SK-N-SH treated with all-trans-retinoic acid at 6 μM for 48 hours (cell line): ENCODE results near the gene NACC1.

Experiments
- ATAC-seq: fragments of 200-7000 bp; cut with Tn5 transposase; 3 replicates; pipeline ENCODE4 v1.9.1; 2020; ENCODE audit warnings: mild to moderate bottlenecking, moderate library complexity
- BACH2 ChIP-seq: fragments of 250-450 bp; sonication (Bioruptor Pico); IDR thresholded peaks from 2 replicates; pipeline ENCODE4 v1.9.0; 2021; ENCODE audit warnings: mild to moderate bottlenecking, borderline replicate concordance
- CREB5 ChIP-seq: fragments of 250-450 bp; sonication (Bioruptor Pico); IDR thresholded peaks from 2 replicates; pipeline ENCODE4 v1.5.1; 2020; ENCODE audit warnings: low read depth, mild to moderate bottlenecking, moderate library complexity
- CSDC2 ChIP-seq: fragments of 250-450 bp; sonication (Bioruptor Pico); IDR thresholded peaks from 2 replicates; pipeline ENCODE4 v1.5.0; 2020; ENCODE audit warnings: mild to moderate bottlenecking, moderate library complexity
- CSRNP3 ChIP-seq: fragments of 250-450 bp; sonication (Bioruptor Pico); IDR thresholded peaks from 2 replicates; pipeline ENCODE4 v1.5.1; 2021; ENCODE audit warnings: mild to moderate bottlenecking, moderate library complexity
- ESRRG ChIP-seq: fragments of 250-450 bp; sonication (Bioruptor Pico); IDR thresholded peaks from 2 replicates; pipeline ENCODE4 v1.6.1; 2021; ENCODE audit warnings: mild to moderate bottlenecking
- ISL1 ChIP-seq: fragments of 250-450 bp; sonication (Bioruptor Pico); IDR thresholded peaks from 2 replicates; pipeline ENCODE4 v2.1.2; 2022; ENCODE audit warnings: mild to moderate bottlenecking, moderate library complexity
- OSR1 ChIP-seq: fragments of 250-450 bp; sonication (Bioruptor Pico); IDR thresholded peaks from 2 replicates; pipeline ENCODE4 v1.8.0; 2022; ENCODE audit warnings: moderate library complexity, mild to moderate bottlenecking, inconsistent platforms
- PATZ1 ChIP-seq: fragments of 250-450 bp; sonication (Bioruptor Pico); IDR thresholded peaks from 2 replicates; pipeline ENCODE4 v1.8.0; 2020; ENCODE audit warnings: mild to moderate bottlenecking, moderate library complexity, borderline replicate concordance
- POU6F1 ChIP-seq: fragments of 250-450 bp; sonication (Bioruptor Pico); IDR thresholded peaks from 2 replicates; pipeline ENCODE4 v1.8.0; 2021; ENCODE audit warnings: low read depth, mild to moderate bottlenecking, moderate library complexity, borderline replicate concordance
- PPARA ChIP-seq: fragments of 250-450 bp; sonication (Bioruptor Pico); IDR thresholded peaks from 2 replicates; pipeline ENCODE4 v1.5.0; 2020; ENCODE audit warnings: mild to moderate bottlenecking, borderline replicate concordance
- RARB ChIP-seq: fragments of 250-450 bp; sonication (Bioruptor Pico); IDR thresholded peaks from 2 replicates; pipeline ENCODE4 v1.8.0; 2021; ENCODE audit warnings: mild to moderate bottlenecking, moderate library complexity
- SNAI2 ChIP-seq: fragments of 250-450 bp; sonication (Bioruptor Pico); IDR thresholded peaks from 2 replicates; pipeline ENCODE4 v1.5.0; 2020; ENCODE audit warnings: mild to moderate bottlenecking, moderate library complexity
- TCF4 ChIP-seq: fragments of 250-450 bp; sonication (Bioruptor Pico); IDR thresholded peaks from 2 replicates; pipeline ENCODE4 v1.8.0; 2021; ENCODE audit warnings: mild to moderate bottlenecking, moderate library complexity, borderline replicate concordance
- TOX ChIP-seq: fragments of 250-450 bp; sonication (Bioruptor Pico); IDR thresholded peaks from 2 replicates; pipeline ENCODE4 v1.8.0; 2021; ENCODE audit warnings: mild to moderate bottlenecking, moderate library complexity, borderline replicate concordance
- TSHZ2 ChIP-seq: fragments of 250-450 bp; sonication (Bioruptor Pico); IDR thresholded peaks from 2 replicates; pipeline ENCODE4 v1.5.0; 2020; ENCODE audit warnings: mild to moderate bottlenecking, moderate library complexity
- ZC3H10 ChIP-seq: fragments of 250-450 bp; sonication (Bioruptor Pico); IDR thresholded peaks from 2 replicates; pipeline ENCODE4 v1.5.1; 2021; ENCODE audit warnings: mild to moderate bottlenecking, moderate library complexity
- ZFP3 ChIP-seq: fragments of 250-450 bp; sonication (Bioruptor Pico); IDR thresholded peaks from 2 replicates; pipeline ENCODE4 v1.5.0; 2020; ENCODE audit warnings: mild to moderate bottlenecking, moderate library complexity
- ZFP30 ChIP-seq: fragments of 450-650 bp; formaldehyde crosslinking; IDR thresholded peaks from 2 replicates; pipeline ENCODE4 v1.5.0; 2022; ENCODE audit warnings: mild to moderate bottlenecking, moderate library complexity
- ZNF565 ChIP-seq: fragments of 450-650 bp; formaldehyde crosslinking; conservative IDR thresholded peaks from 2 replicates; pipeline ENCODE4 v1.5.0; 2020; ENCODE audit warnings: low read depth, mild to moderate bottlenecking, moderate library complexity
- ZNF70 ChIP-seq: fragments of 450-650 bp; formaldehyde crosslinking; IDR thresholded peaks from 2 replicates; pipeline ENCODE4 v1.5.0; 2020; ENCODE audit warnings: mild to moderate bottlenecking, moderate library complexity
- ZNF8 ChIP-seq: fragments of 450-650 bp; formaldehyde crosslinking; IDR thresholded peaks from 2 replicates; pipeline ENCODE4 v1.5.0; 2020; ENCODE audit warnings: mild to moderate bottlenecking, moderate library complexity

Gene NACC1

GRCh38 chr19:13138171-13138915 is 20.3 kb downstream of the NACC1 start:
- no peak for ATAC-seq
- TF ChIP-seq ZFP3 = no peak
- TF ChIP-seq POU6F1 (CRISPR knock-in tag) = no peak
- no peak for TF ChIP-seq ZNF70 (CRISPR knock-in tag)
- TF ChIP-seq ZFP30 (CRISPR knock-in tag) = no peak
- no peak for TF ChIP-seq ZC3H10 (CRISPR knock-in tag)
- no peak for TF ChIP-seq RARB (CRISPR knock-in tag)
- TF ChIP-seq TOX (CRISPR knock-in tag) = no peak
- no peak for TF ChIP-seq ESRRG (CRISPR knock-in tag)
- no peak for TF ChIP-seq SNAI2 (CRISPR knock-in tag)
- no peak for TF ChIP-seq ISL1 (CRISPR knock-in tag)
- TF ChIP-seq PPARA (CRISPR knock-in tag) = no peak

- no peak for ATAC-seq
- TF ChIP-seq ZNF8 = no peak
- no peak for TF ChIP-seq POU6F1 (CRISPR knock-in tag)
- no peak for TF ChIP-seq TSHZ2
- TF ChIP-seq ZFP3 = no peak
- no peak for TF ChIP-seq PPARA (CRISPR knock-in tag)
- no peak for TF ChIP-seq SNAI2 (CRISPR knock-in tag)
- TF ChIP-seq ZC3H10 (CRISPR knock-in tag) = no peak
- no peak for TF ChIP-seq OSR1 (CRISPR knock-in tag)
- TF ChIP-seq CREB5 (CRISPR knock-in tag) = no peak
- TF ChIP-seq ZNF70 (CRISPR knock-in tag) = no peak
- TF ChIP-seq CSDC2 = no peak
- TF ChIP-seq CSRNP3 (CRISPR knock-in tag) = no peak
- TF ChIP-seq BACH2 (CRISPR knock-in tag) = no peak
- TF ChIP-seq ZFP30 (CRISPR knock-in tag) = no peak
Observed at GRCh38 chr19:13138916-13139198, 20.8 kb downstream of the NACC1 start.

- ATAC-seq = no peak
- no peak for TF ChIP-seq ZNF70 (CRISPR knock-in tag)
- no peak for TF ChIP-seq ZFP30 (CRISPR knock-in tag)
- no peak for TF ChIP-seq POU6F1 (CRISPR knock-in tag)
- TF ChIP-seq CSRNP3 (CRISPR knock-in tag) = no peak
- no peak for TF ChIP-seq BACH2 (CRISPR knock-in tag)
- no peak for TF ChIP-seq ZNF8
- TF ChIP-seq PATZ1 (CRISPR knock-in tag) = no peak
- TF ChIP-seq ZNF565 (CRISPR knock-in tag) = no peak
- TF ChIP-seq TCF4 (CRISPR knock-in tag) = no peak
- no peak for TF ChIP-seq RARB (CRISPR knock-in tag)
- TF ChIP-seq PPARA (CRISPR knock-in tag) = no peak
- no peak for TF ChIP-seq CSDC2
Observed at GRCh38 chr19:13139633-13140311, 21.7 kb downstream of the NACC1 start.
